HG03460 (cell line): ENCODE measurements around the gene ARHGAP4.

Source experiments
- ATAC-seq: cut with Tn5 transposase; IDR thresholded peaks from one replicate; pipeline ENCODE4 v1.9.1; 2021; ENCODE audit not compliant: unreplicated experiment

ARHGAP4 gene

GRCh38 chrX:153925739-153926551 lies at the start of gene ARHGAP4:
TSS of gene ARHGAP4 (minus strand) at chrX:153926264. CDS start at chrX:153926202, 62 bp downstream.
- ATAC-seq: no peak

- ATAC-seq: no peak
Observed at GRCh38 chrX:153974726-153975286, 48.7 kb upstream of the ARHGAP4 start.

- ATAC-seq: no peak
Observed at GRCh38 chrX:153974003-153974725, 48.1 kb upstream of the ARHGAP4 start.

GRCh38 chrX:153973127-153974002 lies 47.3 kb upstream of the ARHGAP4 start:
- no peak for ATAC-seq

GRCh38 chrX:153972368-153973126 lies 46.5 kb upstream of the ARHGAP4 start, which contains the start of gene TMEM187:
TSS of gene TMEM187 (plus strand) at chrX:153972754. CDS start at chrX:153982063, 9,309 bp downstream.
- ATAC-seq: peak; percentile 42

- ATAC-seq: peak; percentile 42
Observed at GRCh38 chrX:153971450-153972367, 45.6 kb upstream of the ARHGAP4 start, which contains the start of gene HCFC1. TSS of gene HCFC1 (minus strand) at chrX:153971818. CDS start at chrX:153970840, 978 bp downstream.

GRCh38 chrX:153971124-153971449 lies 45.0 kb upstream of the ARHGAP4 start:
- peak; percentile 28 for ATAC-seq

- ATAC-seq: no peak
Observed at GRCh38 chrX:153970357-153971123, 44.5 kb upstream of the ARHGAP4 start.

GRCh38 chrX:153969904-153970356 lies 43.9 kb upstream of the ARHGAP4 start:
- no peak for ATAC-seq

- no peak for ATAC-seq
Observed at GRCh38 chrX:153969125-153969903, 43.2 kb upstream of the ARHGAP4 start.

GRCh38 chrX:153968754-153969124 lies 42.7 kb upstream of the ARHGAP4 start:
- ATAC-seq: no peak

- ATAC-seq: no peak
Observed at GRCh38 chrX:153968255-153968654, 42.2 kb upstream of the ARHGAP4 start.

GRCh38 chrX:153967536-153968224 lies 41.6 kb upstream of the ARHGAP4 start:
- ATAC-seq: no peak

GRCh38 chrX:153966841-153967535 lies 40.9 kb upstream of the ARHGAP4 start:
- ATAC-seq: no peak

GRCh38 chrX:153966283-153966688 lies 40.2 kb upstream of the ARHGAP4 start:
- no peak for ATAC-seq

- no peak for ATAC-seq
Observed at GRCh38 chrX:153965406-153965805, 39.3 kb upstream of the ARHGAP4 start.
